ENCODE results near the gene DHRS9. TPM values are rescaled to one million over a fixed set of nuclear protein-coding genes. Genes with fewer than 3 reads are reported as not detected.

Gene DHRS9
- total and polyA plus RNA-seq, 2 donors (not counting 1 experiment from before 2014, with no cell fraction given), result 0.25 to 0.94 TPM

DNA sequence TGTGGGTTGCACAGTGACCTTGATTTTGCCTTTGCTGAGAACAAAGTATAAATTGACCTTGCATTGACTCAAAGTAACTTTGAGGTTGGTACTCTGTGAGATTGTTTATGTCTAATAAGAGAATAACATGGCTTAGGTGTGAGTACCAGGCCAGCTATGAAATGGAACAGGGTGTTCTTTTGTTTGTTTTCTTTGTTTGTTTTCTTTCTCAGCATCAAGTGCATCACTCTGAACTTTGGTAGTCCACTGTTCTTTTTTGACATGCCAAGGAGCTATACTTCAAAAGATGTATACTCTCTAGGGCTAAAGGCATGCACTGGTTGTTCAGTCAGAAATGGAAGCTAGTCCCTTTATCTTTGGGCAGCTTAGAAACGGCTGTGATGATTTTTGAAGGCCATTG is 43.3 kb upstream of the DHRS9 start:
- Histone ChIP-seq H3K9ac (ENCODE audit: low read length) (no peak overlapping the region), H3K79me2 (ENCODE audit: control insufficient read depth, insufficient read depth, low read length) (no peaks in the 10 kb centered on the region), H4K20me1 (ENCODE audit: control insufficient read depth, insufficient read depth, low read length, poor library complexity, severe bottlenecking) (no peaks in the 10 kb centered on the region), H3K9me3 (ENCODE audit: control extremely low read depth in 1 of 3, control insufficient read depth in 2 of 3, insufficient read depth in 1 of 3, low read length in 2 of 3) (no peaks in the 10 kb centered on the region), H3K27ac (ENCODE audit: low read length in 2 of 2) (no peak overlapping the region), H3K27me3 (replicated peaks in 1 of 4; ENCODE audit: control extremely low read depth in 1 of 4, control insufficient read depth in 3 of 4, insufficient read depth in 4 of 4, low read length in 3 of 4) (no peaks in the 10 kb centered on the region), H3K4me2 (replicated peaks; ENCODE audit: low read depth, low read length, poor library complexity, severe bottlenecking) (no peak overlapping the region), H3K36me3 (replicated peaks in 1 of 2; ENCODE audit: control extremely low read depth in 1 of 2, control insufficient read depth in 1 of 2, extremely low read depth in 1 of 2, insufficient read depth in 2 of 2, low read length in 1 of 2) (no peaks in the 10 kb centered on the region), H2AFZ (ENCODE audit: insufficient read depth, low read depth, low read length, poor library complexity, severe bottlenecking) (no peak overlapping the region), H3K4me1 (ENCODE audit: control insufficient read depth in 2 of 2, insufficient read depth in 2 of 2, low read length in 2 of 2) (no peaks in the 10 kb centered on the region), H3K4me3 (ENCODE audit: control extremely low read depth in 1 of 5, extremely low read depth in 1 of 5, insufficient read depth in 1 of 5, low read depth in 2 of 5, low read length in 4 of 5) (no peak overlapping the region)
- ChIA-PET POLR2A (no interaction called here), CTCF (no interaction called here)
- no peak for DNase-seq
- TF ChIP-seq EZH2 (IDR thresholded peaks at IDR 0.05; ENCODE audit: borderline replicate concordance, insufficient read depth, low read depth, low read length, poor library complexity, severe bottlenecking), result no peak
- TF ChIP-seq, protein P1, sequence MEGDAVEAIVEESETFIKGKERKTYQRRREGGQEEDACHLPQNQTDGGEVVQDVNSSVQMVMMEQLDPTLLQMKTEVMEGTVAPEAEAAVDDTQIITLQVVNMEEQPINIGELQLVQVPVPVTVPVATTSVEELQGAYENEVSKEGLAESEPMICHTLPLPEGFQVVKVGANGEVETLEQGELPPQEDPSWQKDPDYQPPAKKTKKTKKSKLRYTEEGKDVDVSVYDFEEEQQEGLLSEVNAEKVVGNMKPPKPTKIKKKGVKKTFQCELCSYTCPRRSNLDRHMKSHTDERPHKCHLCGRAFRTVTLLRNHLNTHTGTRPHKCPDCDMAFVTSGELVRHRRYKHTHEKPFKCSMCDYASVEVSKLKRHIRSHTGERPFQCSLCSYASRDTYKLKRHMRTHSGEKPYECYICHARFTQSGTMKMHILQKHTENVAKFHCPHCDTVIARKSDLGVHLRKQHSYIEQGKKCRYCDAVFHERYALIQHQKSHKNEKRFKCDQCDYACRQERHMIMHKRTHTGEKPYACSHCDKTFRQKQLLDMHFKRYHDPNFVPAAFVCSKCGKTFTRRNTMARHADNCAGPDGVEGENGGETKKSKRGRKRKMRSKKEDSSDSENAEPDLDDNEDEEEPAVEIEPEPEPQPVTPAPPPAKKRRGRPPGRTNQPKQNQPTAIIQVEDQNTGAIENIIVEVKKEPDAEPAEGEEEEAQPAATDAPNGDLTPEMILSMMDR (IDR thresholded peaks at IDR 0.05), result no peak
- no peak overlapping the region for H3K4me3 Mint-ChIP-seq
- H3K27ac Mint-ChIP-seq, result no peak overlapping the region
- intact Hi-C loops (cut with micrococcal nuclease), result no loop called here
- no peak for ATAC-seq (ENCODE audit: low read depth)
- H3K9me3 Mint-ChIP-seq (ENCODE audit: insufficient read depth), result no peaks in the 10 kb centered on the region
- WGBS (ENCODE audit: insufficient coverage), result no CpG with 5 or more reads among the region's 1 CpG
- no peaks in the 10 kb centered on the region for H3K27me3 Mint-ChIP-seq
- no peaks in the 10 kb centered on the region for H3K4me1 Mint-ChIP-seq

DNA sequence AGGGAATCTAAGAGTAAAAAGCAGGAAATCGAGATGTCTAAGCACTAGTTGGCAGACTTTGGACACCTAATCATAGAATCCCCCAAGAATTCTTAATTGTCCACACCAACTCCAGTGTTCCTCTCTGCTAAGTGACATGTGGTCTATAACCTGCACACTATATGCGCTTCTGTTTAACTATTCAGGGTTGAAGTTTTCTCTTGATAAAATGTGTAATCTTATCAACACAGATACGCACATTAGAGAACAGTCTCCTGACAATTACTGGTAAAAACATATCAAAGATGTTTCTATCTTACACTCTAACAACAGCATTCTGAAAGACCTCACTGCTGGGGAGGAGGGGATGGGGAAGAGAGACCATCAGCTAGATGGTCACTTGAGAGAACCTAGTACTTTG is 42.1 kb upstream of the DHRS9 start:
- DNase-seq (no peak), ATAC-seq (ENCODE audit: low read depth) (no peak)
- intact Hi-C loops (cut with micrococcal nuclease), result no loop called here
- no peaks in the 10 kb centered on the region for H3K27me3 Mint-ChIP-seq
- Histone ChIP-seq H3K79me2 (ENCODE audit: control insufficient read depth, insufficient read depth, low read length) (no peaks in the 10 kb centered on the region), H3K4me3 (ENCODE audit: control extremely low read depth in 1 of 5, extremely low read depth in 1 of 5, insufficient read depth in 1 of 5, low read depth in 2 of 5, low read length in 4 of 5) (no peak overlapping the region), H3K9ac (ENCODE audit: low read length) (no peak overlapping the region), H3K27ac (ENCODE audit: low read length in 2 of 2) (no peak overlapping the region), H3K4me1 (ENCODE audit: control insufficient read depth in 2 of 2, insufficient read depth in 2 of 2, low read length in 2 of 2) (no peaks in the 10 kb centered on the region), H2AFZ (ENCODE audit: insufficient read depth, low read depth, low read length, poor library complexity, severe bottlenecking) (no peak overlapping the region), H3K4me2 (replicated peaks; ENCODE audit: low read depth, low read length, poor library complexity, severe bottlenecking) (no peak overlapping the region), H3K27me3 (replicated peaks in 1 of 4; ENCODE audit: control extremely low read depth in 1 of 4, control insufficient read depth in 3 of 4, insufficient read depth in 4 of 4, low read length in 3 of 4) (no peaks in the 10 kb centered on the region), H3K9me3 (ENCODE audit: control extremely low read depth in 1 of 3, control insufficient read depth in 2 of 3, insufficient read depth in 1 of 3, low read length in 2 of 3) (no peaks in the 10 kb centered on the region), H3K36me3 (replicated peaks in 1 of 2; ENCODE audit: control extremely low read depth in 1 of 2, control insufficient read depth in 1 of 2, extremely low read depth in 1 of 2, insufficient read depth in 2 of 2, low read length in 1 of 2) (no peaks in the 10 kb centered on the region), H4K20me1 (ENCODE audit: control insufficient read depth, insufficient read depth, low read length, poor library complexity, severe bottlenecking) (no peaks in the 10 kb centered on the region)
- POLR2A ChIA-PET, result no interaction called here
- WGBS (ENCODE audit: insufficient coverage), result no CpG with 5 or more reads among the region's 3 CpGs
- TF ChIP-seq, protein P1 (IDR thresholded peaks at IDR 0.05), result no peak
- TF ChIP-seq EZH2 (IDR thresholded peaks at IDR 0.05; ENCODE audit: borderline replicate concordance, insufficient read depth, low read depth, low read length, poor library complexity, severe bottlenecking), result no peak
- H3K9me3 Mint-ChIP-seq (ENCODE audit: insufficient read depth), result no peaks in the 10 kb centered on the region
- no peak overlapping the region for H3K4me3 Mint-ChIP-seq
- H3K27ac Mint-ChIP-seq, result no peak overlapping the region
- no peaks in the 10 kb centered on the region for H3K4me1 Mint-ChIP-seq
- CTCF ChIA-PET, result no interaction called here

Data from B cell (primary cell).